Lung (tissue), 12 donors: ENCODE measurements around the gene RAI1. TPM values are rescaled to one million over a fixed set of nuclear protein-coding genes. Genes with fewer than 3 reads are reported as not detected.

Experiments used
- ATAC-seq: fragments of 200-7000 bp; cut with Tn5 transposase; one replicate; pipeline ENCODE4 v1.9.1; 2020; ENCODE audit warnings: moderate number of reproducible peaks; ENCODE audit not compliant: insufficient read depth, low FRiP score
- DNase-seq, 3 donors: peaks; one replicate each; pipeline ENCODE4 v3.0.0-alpha.2; 2013 to 2017
- H3K27ac ChIP-seq, 2 donors: one replicate each; pipeline ENCODE4 v1.5.1; 2013; ENCODE audit warnings: mild to moderate bottlenecking in 2 of 2, moderate library complexity in 2 of 2, control low read depth in 1 of 2, inconsistent platforms in 1 of 2, low read depth in 1 of 2, low read length in 1 of 2
- H3K27me3 ChIP-seq, 3 donors: one replicate each; pipeline ENCODE4 v1.5.1; 2013; ENCODE audit warnings: low read length in 2 of 3; ENCODE audit not compliant: control insufficient read depth in 3 of 3, insufficient read depth in 3 of 3
- H3K36me3 ChIP-seq, 4 donors: one replicate each; pipeline ENCODE4 v1.5.1; 2013; ENCODE audit warnings: low read length in 4 of 4, mild to moderate bottlenecking in 1 of 4, moderate library complexity in 1 of 4; ENCODE audit not compliant: control insufficient read depth in 4 of 4, insufficient read depth in 4 of 4
- H3K4me1 ChIP-seq, 5 donors: one replicate each; pipeline ENCODE4 v1.5.1; 2013; ENCODE audit warnings: low read length in 5 of 5, mild to moderate bottlenecking in 2 of 5, moderate library complexity in 1 of 5; ENCODE audit not compliant: control insufficient read depth in 5 of 5, insufficient read depth in 5 of 5
- H3K4me3 ChIP-seq: one replicate; pipeline ENCODE4 v1.5.1; 2013; ENCODE audit warnings: mild to moderate bottlenecking, control low read depth, moderate library complexity
- H3K9ac ChIP-seq, 2 donors: one replicate each; pipeline ENCODE4 v1.5.1; 2013; ENCODE audit warnings: low read length in 2 of 2, control low read depth in 1 of 2; ENCODE audit not compliant: insufficient read depth in 1 of 2
- H3K9me3 ChIP-seq, 4 donors: one replicate each; pipeline ENCODE4 v1.5.1; 2013; ENCODE audit warnings: low read length in 3 of 4, mild to moderate bottlenecking in 1 of 4, moderate library complexity in 1 of 4; ENCODE audit not compliant: control insufficient read depth in 4 of 4, insufficient read depth in 3 of 4
- WGBS, 2 donors: extraction: QIAGEN DNeasy Blood & Tissue Kit; methylation state at CpG; one replicate each; pipeline ENCODE4 v1.1.7; 2013; 5-methylcytosine and 5-hydroxymethylcytosine counted together
- polyA plus RNA-seq, 2 donors: library from polyadenylated mRNA; stranded (reverse); fragments of 200-250 nt; gene quantifications; one replicate each; pipeline ENCODE4 v1.2.1, GENCODE V29; 2013
- total RNA-seq, 2 donors: library from RNA; depleted of rRNA in 1 of 2; stranded (reverse); fragments of >200 nt in 1 of 2; gene quantifications; one replicate each; pipeline ENCODE4 v1.2.1, GENCODE V29; 2014 to 2021
- TF ChIP-seq, protein P1 (sequence below): IDR thresholded peaks from 2 replicates; pipeline ENCODE4 v1.5.1; 2012; ENCODE audit warnings: mild to moderate bottlenecking; ENCODE audit errors: control extremely low read depth, extremely low read depth
- donor health status: control.
- donor health status: control.
- donor health status: Bipolar disorder and iron deficiency.
- donor health status: healthy.
- donor health status: DM: yes; HTN: yes; CAD: no.

Gene RAI1
- total and polyA plus RNA-seq, 4 donors: 14.5 to 44.4 (median 28.3) TPM

DNA sequence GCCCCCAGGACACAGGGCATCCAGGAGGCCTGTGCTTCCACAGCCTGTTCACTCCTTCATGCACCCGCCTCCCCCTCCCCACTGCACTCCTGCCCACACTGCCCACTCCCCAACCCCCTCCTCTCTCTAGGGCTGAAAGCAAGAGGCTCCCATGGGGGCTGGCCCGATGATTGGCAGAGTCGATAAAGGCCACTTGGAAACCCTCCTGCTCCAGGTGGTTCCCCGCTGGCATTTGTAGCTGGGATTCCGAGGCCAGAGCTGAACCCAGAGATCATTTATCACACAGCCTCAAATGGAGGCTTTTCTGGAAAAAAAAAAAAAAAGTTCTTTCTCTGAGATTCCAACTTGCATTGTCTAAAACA is 81.5 kb downstream of the RAI1 start:
- peaks cover 0 to 24% (median 11%) of the 10 kb centered on the region in 5 donors for H3K4me1 ChIP-seq

DNA sequence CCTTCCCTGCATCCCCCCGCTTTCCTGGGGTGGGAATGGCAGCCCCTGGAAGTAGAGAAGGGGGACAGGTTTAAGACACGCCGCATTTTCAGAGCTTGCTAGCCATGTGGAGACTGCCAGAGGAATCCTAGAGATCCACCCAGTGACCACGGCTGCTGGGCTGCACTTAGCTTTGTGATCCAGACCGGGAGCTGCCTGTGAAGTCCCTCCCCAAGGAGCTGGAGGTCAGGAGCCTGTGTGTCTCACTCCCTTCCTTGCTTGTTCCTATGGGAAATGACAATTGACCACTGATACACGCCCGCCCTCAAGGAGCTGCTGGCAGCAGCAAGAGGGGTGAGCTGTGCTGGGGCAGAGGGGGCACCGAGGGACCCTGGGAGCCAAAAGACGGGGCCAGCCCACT is 81.9 kb downstream of the RAI1 start:
- no peaks in the 10 kb centered on the region for H3K9me3 ChIP-seq
- no peak for DNase-seq
- H3K36me3 ChIP-seq: peaks cover 0 to 6% (median 3%) of the 10 kb centered on the region in 4 donors
- H3K9ac ChIP-seq: no peak overlapping the region
- 81 to 86% methylated on average over 9 of the region's 9 CpGs for WGBS, 2 donors
- H3K27ac ChIP-seq: no peak overlapping the region
- H3K4me1 ChIP-seq: peaks cover under 1 to 28% (median 15%) of the 10 kb centered on the region in 5 donors
- H3K27me3 ChIP-seq: no peaks in the 10 kb centered on the region
- H3K4me3 ChIP-seq: no peak overlapping the region
- no peak for ATAC-seq
- TF ChIP-seq, protein P1, sequence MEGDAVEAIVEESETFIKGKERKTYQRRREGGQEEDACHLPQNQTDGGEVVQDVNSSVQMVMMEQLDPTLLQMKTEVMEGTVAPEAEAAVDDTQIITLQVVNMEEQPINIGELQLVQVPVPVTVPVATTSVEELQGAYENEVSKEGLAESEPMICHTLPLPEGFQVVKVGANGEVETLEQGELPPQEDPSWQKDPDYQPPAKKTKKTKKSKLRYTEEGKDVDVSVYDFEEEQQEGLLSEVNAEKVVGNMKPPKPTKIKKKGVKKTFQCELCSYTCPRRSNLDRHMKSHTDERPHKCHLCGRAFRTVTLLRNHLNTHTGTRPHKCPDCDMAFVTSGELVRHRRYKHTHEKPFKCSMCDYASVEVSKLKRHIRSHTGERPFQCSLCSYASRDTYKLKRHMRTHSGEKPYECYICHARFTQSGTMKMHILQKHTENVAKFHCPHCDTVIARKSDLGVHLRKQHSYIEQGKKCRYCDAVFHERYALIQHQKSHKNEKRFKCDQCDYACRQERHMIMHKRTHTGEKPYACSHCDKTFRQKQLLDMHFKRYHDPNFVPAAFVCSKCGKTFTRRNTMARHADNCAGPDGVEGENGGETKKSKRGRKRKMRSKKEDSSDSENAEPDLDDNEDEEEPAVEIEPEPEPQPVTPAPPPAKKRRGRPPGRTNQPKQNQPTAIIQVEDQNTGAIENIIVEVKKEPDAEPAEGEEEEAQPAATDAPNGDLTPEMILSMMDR: no peak

More for the DNA sequence above, 81.5 kb downstream of the RAI1 start:
- H3K9ac ChIP-seq: no peak overlapping the region
- TF ChIP-seq, protein P1: no peak
- 78 to 89% methylated on average over 5 of the region's 5 CpGs for WGBS, 2 donors
- no peak overlapping the region for H3K4me3 ChIP-seq
- H3K9me3 ChIP-seq: no peaks in the 10 kb centered on the region
- H3K27ac ChIP-seq: no peak overlapping the region
- ATAC-seq (no peak), DNase-seq (no peak)
- no peaks in the 10 kb centered on the region for H3K27me3 ChIP-seq
- H3K36me3 ChIP-seq: peaks cover 0 to 6% (median 3%) of the 10 kb centered on the region in 4 donors

DNA sequence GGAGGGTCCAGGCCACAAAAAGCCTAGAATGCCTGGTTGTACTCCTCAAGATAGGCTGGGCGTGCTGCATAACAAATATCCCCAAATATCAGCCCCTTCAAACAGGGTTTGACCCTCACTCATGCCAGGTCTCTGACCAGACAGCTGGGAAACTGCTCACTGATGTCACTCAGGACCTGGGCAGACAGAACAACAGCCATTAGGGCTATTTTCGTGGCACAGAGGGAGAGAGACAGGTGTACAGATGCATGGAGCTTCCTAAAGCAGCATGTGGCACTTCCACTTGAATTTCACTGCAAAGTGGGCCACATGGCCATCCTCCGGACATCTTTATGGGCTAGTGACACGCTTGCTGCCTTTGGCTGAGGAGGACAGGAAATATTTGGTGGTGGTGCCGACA is 82.5 kb downstream of the RAI1 start:
- Histone ChIP-seq H3K9me3 (no peaks in the 10 kb centered on the region), H3K27me3 (no peaks in the 10 kb centered on the region), H3K36me3 (peaks cover 0 to 6% (median 3%) of the 10 kb centered on the region in 4 donors), H3K4me3 (no peak overlapping the region), H3K27ac (no peak overlapping the region), H3K4me1 (peaks cover 3 to 34% (median 21%) of the 10 kb centered on the region in 5 donors), H3K9ac (no peak overlapping the region)
- 61 to 71% methylated on average over 5 of the region's 5 CpGs for WGBS, 2 donors
- TF ChIP-seq, protein P1: no peak
- DNase-seq (no peak), ATAC-seq (no peak)
